ENCODE results near the gene BBS2.

DNA sequence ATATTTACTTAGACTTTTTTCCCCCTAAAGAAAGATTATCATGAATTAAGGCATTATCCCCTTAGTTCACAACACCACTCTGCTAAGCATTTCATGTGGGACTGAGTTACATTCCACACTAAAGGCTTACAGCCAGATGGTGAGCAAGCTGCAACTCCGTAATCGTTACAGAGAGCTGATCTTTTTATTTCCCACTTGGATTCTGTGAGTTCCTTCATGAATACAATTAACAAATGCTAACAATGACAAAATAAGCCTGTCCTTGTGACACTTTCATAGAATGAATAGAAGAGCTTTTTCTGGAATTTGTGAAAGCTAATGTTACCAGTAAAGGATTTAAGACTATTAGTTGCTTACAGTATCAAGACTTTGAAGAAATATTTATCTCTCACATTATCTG, 59.7 kb downstream of the BBS2 start:
- TF ChIP-seq, protein P1, sequence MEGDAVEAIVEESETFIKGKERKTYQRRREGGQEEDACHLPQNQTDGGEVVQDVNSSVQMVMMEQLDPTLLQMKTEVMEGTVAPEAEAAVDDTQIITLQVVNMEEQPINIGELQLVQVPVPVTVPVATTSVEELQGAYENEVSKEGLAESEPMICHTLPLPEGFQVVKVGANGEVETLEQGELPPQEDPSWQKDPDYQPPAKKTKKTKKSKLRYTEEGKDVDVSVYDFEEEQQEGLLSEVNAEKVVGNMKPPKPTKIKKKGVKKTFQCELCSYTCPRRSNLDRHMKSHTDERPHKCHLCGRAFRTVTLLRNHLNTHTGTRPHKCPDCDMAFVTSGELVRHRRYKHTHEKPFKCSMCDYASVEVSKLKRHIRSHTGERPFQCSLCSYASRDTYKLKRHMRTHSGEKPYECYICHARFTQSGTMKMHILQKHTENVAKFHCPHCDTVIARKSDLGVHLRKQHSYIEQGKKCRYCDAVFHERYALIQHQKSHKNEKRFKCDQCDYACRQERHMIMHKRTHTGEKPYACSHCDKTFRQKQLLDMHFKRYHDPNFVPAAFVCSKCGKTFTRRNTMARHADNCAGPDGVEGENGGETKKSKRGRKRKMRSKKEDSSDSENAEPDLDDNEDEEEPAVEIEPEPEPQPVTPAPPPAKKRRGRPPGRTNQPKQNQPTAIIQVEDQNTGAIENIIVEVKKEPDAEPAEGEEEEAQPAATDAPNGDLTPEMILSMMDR (IDR thresholded peaks at IDR 0.05 in 8 of 11, conservative IDR thresholded peaks at IDR 0.05 in 3 of 11), result no peak
- TF ChIP-seq POLR2A (IDR thresholded peaks at IDR 0.05), result no peak
